Transverse colon (tissue), 4 donors: ENCODE results near the gene RILPL1.

Source experiments
- POLR2A ChIP-seq: fragments of 450-650 bp; IDR thresholded peaks from one replicate; pipeline ENCODE4 v1.6.1; 2016; ENCODE audit warnings: antibody characterized with exemption, mild to moderate bottlenecking, moderate library complexity
- POLR2AphosphoS5 ChIP-seq, 3 donors: sonication (generic); formaldehyde crosslinking; IDR thresholded peaks; one replicate each; pipeline ENCODE4 v1.6.1; 2016; ENCODE audit warnings: antibody characterized with exemption in 3 of 3
- TF ChIP-seq, protein P1 (sequence below), 5 experiments: fragments of 200-600 bp in 3 of 5; fragments of 450-650 bp in 2 of 5; sonication (generic) in 3 of 5; IDR thresholded peaks; 1 replicate in 2 of 5; 2 replicates in 3 of 5; pipeline ENCODE4 v1.5.1; 2016 to 2017; ENCODE audit warnings: antibody characterized with exemption in 5 of 5, inconsistent platforms in 3 of 5, mild to moderate bottlenecking in 2 of 5, moderate library complexity in 1 of 5

DNA sequence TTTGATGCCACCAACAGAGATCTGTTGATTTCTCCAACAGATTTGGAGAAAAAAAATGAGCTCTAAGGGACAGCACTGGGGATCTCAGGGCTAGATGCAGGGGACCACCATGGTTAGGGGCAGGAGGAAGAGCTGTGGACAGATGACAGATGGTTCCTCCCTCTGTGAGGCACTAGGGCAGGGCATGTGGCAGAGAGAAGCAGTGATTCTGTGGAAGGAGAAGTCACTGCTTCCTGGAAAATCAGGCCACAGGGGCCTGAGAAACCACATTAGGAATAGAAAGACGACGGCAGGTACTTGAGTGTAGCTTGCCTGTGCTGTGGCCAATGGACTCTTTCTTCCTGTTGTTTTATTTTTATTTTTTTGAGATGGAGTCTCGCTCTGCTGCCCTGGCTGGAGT, 25.9 kb upstream of the RILPL1 start:
- TF ChIP-seq POLR2AphosphoS5 (IDR thresholded peaks at IDR 0.05) (no peak), POLR2A (no peak)
- TF ChIP-seq, protein P1, sequence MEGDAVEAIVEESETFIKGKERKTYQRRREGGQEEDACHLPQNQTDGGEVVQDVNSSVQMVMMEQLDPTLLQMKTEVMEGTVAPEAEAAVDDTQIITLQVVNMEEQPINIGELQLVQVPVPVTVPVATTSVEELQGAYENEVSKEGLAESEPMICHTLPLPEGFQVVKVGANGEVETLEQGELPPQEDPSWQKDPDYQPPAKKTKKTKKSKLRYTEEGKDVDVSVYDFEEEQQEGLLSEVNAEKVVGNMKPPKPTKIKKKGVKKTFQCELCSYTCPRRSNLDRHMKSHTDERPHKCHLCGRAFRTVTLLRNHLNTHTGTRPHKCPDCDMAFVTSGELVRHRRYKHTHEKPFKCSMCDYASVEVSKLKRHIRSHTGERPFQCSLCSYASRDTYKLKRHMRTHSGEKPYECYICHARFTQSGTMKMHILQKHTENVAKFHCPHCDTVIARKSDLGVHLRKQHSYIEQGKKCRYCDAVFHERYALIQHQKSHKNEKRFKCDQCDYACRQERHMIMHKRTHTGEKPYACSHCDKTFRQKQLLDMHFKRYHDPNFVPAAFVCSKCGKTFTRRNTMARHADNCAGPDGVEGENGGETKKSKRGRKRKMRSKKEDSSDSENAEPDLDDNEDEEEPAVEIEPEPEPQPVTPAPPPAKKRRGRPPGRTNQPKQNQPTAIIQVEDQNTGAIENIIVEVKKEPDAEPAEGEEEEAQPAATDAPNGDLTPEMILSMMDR (IDR thresholded peaks at IDR 0.05), result no peak
